SJSA1 (cell line): ENCODE results near the gene CEP83. TPM values are rescaled to one million over a fixed set of nuclear protein-coding genes. Genes with fewer than 3 reads are reported as not detected.

Source experiments
- DNase-seq, 2 experiments: peaks; one replicate each; pipeline ENCODE4 v3.0.0-alpha.2; 2015 to 2020; ENCODE audit warnings: low spot score in 2 of 2, low read depth in 1 of 2
- H3K27ac ChIP-seq: fragments of 250-450 bp; sonication (Bioruptor Pico); 2 replicates; pipeline ENCODE4 v1.5.1; 2020; ENCODE audit warnings: mild to moderate bottlenecking, moderate library complexity
- H3K27me3 ChIP-seq: fragments of 250-450 bp; sonication (Bioruptor Pico); replicated peaks from 2 replicates; pipeline ENCODE4 v1.5.1; 2020; ENCODE audit warnings: mild to moderate bottlenecking, moderate library complexity
- H3K36me3 ChIP-seq: fragments of 250-450 bp; sonication (Bioruptor Pico); 2 replicates; pipeline ENCODE4 v1.5.1; 2020; ENCODE audit warnings: mild to moderate bottlenecking
- H3K4me1 ChIP-seq: fragments of 250-450 bp; sonication (Bioruptor Pico); replicated peaks from 2 replicates; pipeline ENCODE4 v1.6.1; 2021; ENCODE audit warnings: mild to moderate bottlenecking
- H3K4me3 ChIP-seq: fragments of 250-450 bp; sonication (Bioruptor Pico); 2 replicates; pipeline ENCODE4 v1.5.1; 2020; ENCODE audit warnings: mild to moderate bottlenecking
- H3K9me3 ChIP-seq: fragments of 250-450 bp; sonication (Bioruptor Pico); replicated peaks from 2 replicates; pipeline ENCODE4 v1.5.1; 2020; ENCODE audit warnings: mild to moderate bottlenecking
- total RNA-seq: library from RNA; depleted of rRNA; stranded (reverse); fragments of >200 nt; shearing (Covaris generic); gene quantifications from 2 replicates; pipeline ENCODE4 v1.2.3, GENCODE V29; 2014; rRNA removed

The CEP83 gene
- total RNA-seq, 1 experiment from 2014 or later = 15.7 TPM

GRCh38 chr12:94262228-94263010, 197.2 kb downstream of the CEP83 start:
- no peaks in the 10 kb centered on the region for H3K36me3 ChIP-seq
- no peaks in the 10 kb centered on the region for H3K27me3 ChIP-seq
- DNase-seq = peak; percentile 63 to 77
- H3K27ac ChIP-seq = peak overlapping the region; percentile 30; the same call in 1 of the 2 replicates
- H3K9me3 ChIP-seq = no peaks in the 10 kb centered on the region
- peak overlapping the region; percentile 46 for H3K4me3 ChIP-seq
- peaks cover 9% of the 10 kb centered on the region for H3K4me1 ChIP-seq

- peak overlapping the region; percentile 46 for H3K4me3 ChIP-seq
Measured at GRCh38 chr12:94261786-94262185, 197.9 kb downstream of the CEP83 start.

GRCh38 chr12:94261119-94261518, 198.5 kb downstream of the CEP83 start:
- no peak overlapping the region for H3K4me3 ChIP-seq
- H3K9me3 ChIP-seq = no peaks in the 10 kb centered on the region
- H3K27me3 ChIP-seq = no peaks in the 10 kb centered on the region
- no peaks in the 10 kb centered on the region for H3K36me3 ChIP-seq
- peaks cover 9% of the 10 kb centered on the region for H3K4me1 ChIP-seq
- no peak for DNase-seq
- no peak overlapping the region for H3K27ac ChIP-seq

More at GRCh38 chr12:94261786-94262185, 197.9 kb downstream of the CEP83 start:
- no peak overlapping the region for H3K27ac ChIP-seq
- DNase-seq = no peak
- H3K27me3 ChIP-seq = no peaks in the 10 kb centered on the region
- H3K4me1 ChIP-seq = peaks cover 9% of the 10 kb centered on the region
- H3K36me3 ChIP-seq = no peaks in the 10 kb centered on the region
- no peaks in the 10 kb centered on the region for H3K9me3 ChIP-seq

GRCh38 chr12:94260717-94261116, 198.9 kb downstream of the CEP83 start:
- H3K27ac ChIP-seq = no peak overlapping the region
- peaks cover 9% of the 10 kb centered on the region for H3K4me1 ChIP-seq
- H3K27me3 ChIP-seq = no peaks in the 10 kb centered on the region
- no peak for DNase-seq
- H3K36me3 ChIP-seq = no peaks in the 10 kb centered on the region
- H3K9me3 ChIP-seq = no peaks in the 10 kb centered on the region
- H3K4me3 ChIP-seq = no peak overlapping the region

GRCh38 chr12:94260017-94260416, 199.7 kb downstream of the CEP83 start:
- Histone ChIP-seq H3K27me3 (no peaks in the 10 kb centered on the region), H3K9me3 (no peaks in the 10 kb centered on the region)
- DNase-seq = no peak

GRCh38 chr12:94258593-94258992, 201.1 kb downstream of the CEP83 start:
- no peak for DNase-seq
- Histone ChIP-seq H3K9me3 (no peaks in the 10 kb centered on the region), H3K4me1 (peaks cover 9% of the 10 kb centered on the region), H3K27me3 (no peaks in the 10 kb centered on the region), H3K27ac (no peak overlapping the region), H3K36me3 (no peaks in the 10 kb centered on the region), H3K4me3 (no peak overlapping the region)

More at GRCh38 chr12:94260017-94260416, 199.7 kb downstream of the CEP83 start:
- Histone ChIP-seq H3K27ac (no peak overlapping the region), H3K4me1 (peaks cover 9% of the 10 kb centered on the region), H3K36me3 (no peaks in the 10 kb centered on the region), H3K4me3 (no peak overlapping the region)

Other genes with a start within 250 kb of the CEP83 start
- gene TMCC3, start 190.7 kb upstream of the CEP83 start, total RNA-seq = 0.81 and 1.9 TPM in 2 replicates